ENCODE measurements around the gene GRIN2B. TPM values are rescaled to one million over a fixed set of nuclear protein-coding genes. Genes with fewer than 3 reads are reported as not detected.

The GRIN2B gene
- total and polyA plus RNA-seq, 10 of the 15 experiments (the other 5 are each of a cell fraction or from before 2014, with no cell fraction given), result under 0.01 TPM; not detected in 9

DNA sequence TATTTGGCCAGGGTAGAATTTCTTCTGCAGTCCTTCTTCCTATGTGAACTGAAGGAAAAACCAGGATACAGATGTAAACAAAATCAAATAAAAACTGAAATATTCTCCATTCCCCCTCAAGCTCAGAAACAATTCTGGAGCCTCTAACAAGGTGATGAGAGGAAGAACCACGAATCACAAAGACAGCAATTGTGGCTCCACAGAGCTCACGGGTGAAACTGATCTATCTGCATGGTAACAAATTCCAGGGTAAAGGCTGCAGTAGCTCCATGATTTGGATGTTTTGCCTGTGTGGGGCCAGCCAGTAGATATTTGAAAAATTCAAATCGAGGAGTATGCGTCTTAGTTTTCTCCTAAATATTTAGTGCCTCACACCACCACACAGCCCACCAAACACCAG, 10.6 kb downstream of the GRIN2B start:
- CTCF ChIA-PET, result interaction anchor here (0.7 kb wide), 2 partner anchors 13 to 308 kb away, joined by 3 read pairs; no protein-coding TSS in a partner anchor
- RAD21 ChIA-PET (ENCODE audit: unreplicated experiment), result no interaction called here
- Histone ChIP-seq H2AFZ (ENCODE audit: control insufficient read depth, low read depth, low read length) (no peak overlapping the region), H3K9ac (ENCODE audit: control insufficient read depth, insufficient read depth, low read length) (no peak overlapping the region), H3K9me3 (replicated peaks; ENCODE audit: control insufficient read depth, insufficient read depth, low read length) (no peaks in the 10 kb centered on the region), H3K36me3 (ENCODE audit: control insufficient read depth in 2 of 2, insufficient read depth in 2 of 2, low read length in 1 of 2) (no peaks in the 10 kb centered on the region), H3K4me3 (no peak overlapping the region), H3K4me2 (ENCODE audit: control insufficient read depth, insufficient read depth) (no peak overlapping the region), H3K27me3 (replicated peaks in 1 of 2; ENCODE audit: control insufficient read depth in 2 of 2, insufficient read depth in 2 of 2, low read length in 1 of 2) (no peaks in the 10 kb centered on the region; a peak in 1 of 4 replicates), H3K79me2 (ENCODE audit: control insufficient read depth, insufficient read depth, low read length) (no peaks in the 10 kb centered on the region), H4K20me1 (ENCODE audit: control insufficient read depth, insufficient read depth) (no peaks in the 10 kb centered on the region), H3K4me1 (ENCODE audit: control insufficient read depth, insufficient read depth, low read length) (no peaks in the 10 kb centered on the region), H3K27ac (ENCODE audit: control insufficient read depth, insufficient read depth) (no peak overlapping the region)
- TF ChIP-seq ATF2 (IDR thresholded peaks at IDR 0.05; ENCODE audit: low read length) (no peak), EP300 (IDR thresholded peaks at IDR 0.05; ENCODE audit: borderline replicate concordance in 1 of 2, control insufficient read depth in 1 of 2, low read depth in 2 of 2, low read length in 2 of 2) (no peak), JUND (IDR thresholded peaks at IDR 0.05; ENCODE audit: low read depth, low read length) (no peak), ZNF384 (IDR thresholded peaks at IDR 0.05; ENCODE audit: borderline replicate concordance, low read depth, low read length) (no peak), TCF12 (IDR thresholded peaks at IDR 0.05; ENCODE audit: low read depth, low read length) (no peak), TARDBP (IDR thresholded peaks at IDR 0.05; ENCODE audit: borderline replicate concordance) (no peak), NFYA (IDR thresholded peaks at IDR 0.05; ENCODE audit: borderline replicate concordance, low read depth, low read length) (no peak)
- DNase-seq (ENCODE audit: low read depth, low spot score), result no peak
- POLR2A ChIA-PET, result no interaction called here
- BruUV-seq (replicated peaks), result no TSS peak
- FAIRE-seq, result no peak
- no peak for ATAC-seq
- WGBS (ENCODE audit: insufficient coverage, insufficient replicate concordance, low lambda C conversion rate, missing lambda C conversion rate), result 63% methylated on average over 4 of the region's 4 CpGs
- in situ Hi-C loops (cut with MboI) (loop anchor here (10.0 kb wide), 1 partner anchor 194 kb away; no protein-coding TSS in a partner anchor), intact Hi-C loops (cut with micrococcal nuclease; ENCODE audit: unreplicated experiment) (no loop called here)
- SMC1A ChIA-PET (ENCODE audit: uncharacterized antibody, unreplicated experiment), result interaction anchor here (1.1 kb wide), 1 partner anchor 197 kb away, joined by 4 read pairs; no protein-coding TSS in a partner anchor
